Body of pancreas (tissue), 4 donors: Measurements from ENCODE around the gene UXS1.

Experiments
- POLR2A ChIP-seq, 3 donors: fragments of 450-650 bp; IDR thresholded peaks; one replicate each; pipeline ENCODE4 v1.6.1; 2016; ENCODE audit warnings: antibody characterized with exemption in 3 of 3, mild to moderate bottlenecking in 2 of 3
- TF ChIP-seq, protein P1 (sequence below), 7 experiments: fragments of 450-650 bp in 4 of 7; fragments of 200-600 bp in 3 of 7; sonication (generic) in 3 of 7; IDR thresholded peaks; one replicate each; pipeline ENCODE4 v1.5.1; 2016 to 2019; ENCODE audit warnings: antibody characterized with exemption in 7 of 7

DNA sequence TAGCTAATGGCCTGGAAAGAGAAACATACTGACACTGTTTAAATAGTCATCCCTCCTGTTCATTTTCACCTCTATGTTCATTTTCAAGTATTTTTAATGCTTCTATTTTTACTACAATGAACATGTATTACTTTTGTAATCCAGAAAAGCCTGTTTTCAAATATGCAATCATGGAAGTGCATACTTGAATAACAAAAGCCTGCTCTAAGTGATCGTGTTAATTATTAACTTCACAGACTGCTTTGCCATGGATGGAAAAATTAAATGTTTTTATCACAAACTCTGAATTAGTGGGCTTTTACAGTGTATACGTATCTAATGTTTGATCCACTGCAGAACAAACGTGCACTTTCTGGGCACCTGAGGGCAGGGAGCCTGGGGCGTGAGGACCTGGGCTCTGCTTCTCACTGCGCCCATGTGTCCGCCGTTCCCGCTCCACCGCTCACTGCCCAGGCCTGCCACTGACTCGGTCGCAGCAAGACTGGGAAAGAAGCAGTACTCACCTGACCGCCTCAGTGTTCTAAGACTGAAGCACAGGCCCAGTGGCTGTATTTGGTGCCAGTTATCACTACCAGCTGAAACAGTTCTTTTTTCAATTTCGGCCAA is 80.6 kb downstream of the UXS1 start:
- TF ChIP-seq, protein P1, sequence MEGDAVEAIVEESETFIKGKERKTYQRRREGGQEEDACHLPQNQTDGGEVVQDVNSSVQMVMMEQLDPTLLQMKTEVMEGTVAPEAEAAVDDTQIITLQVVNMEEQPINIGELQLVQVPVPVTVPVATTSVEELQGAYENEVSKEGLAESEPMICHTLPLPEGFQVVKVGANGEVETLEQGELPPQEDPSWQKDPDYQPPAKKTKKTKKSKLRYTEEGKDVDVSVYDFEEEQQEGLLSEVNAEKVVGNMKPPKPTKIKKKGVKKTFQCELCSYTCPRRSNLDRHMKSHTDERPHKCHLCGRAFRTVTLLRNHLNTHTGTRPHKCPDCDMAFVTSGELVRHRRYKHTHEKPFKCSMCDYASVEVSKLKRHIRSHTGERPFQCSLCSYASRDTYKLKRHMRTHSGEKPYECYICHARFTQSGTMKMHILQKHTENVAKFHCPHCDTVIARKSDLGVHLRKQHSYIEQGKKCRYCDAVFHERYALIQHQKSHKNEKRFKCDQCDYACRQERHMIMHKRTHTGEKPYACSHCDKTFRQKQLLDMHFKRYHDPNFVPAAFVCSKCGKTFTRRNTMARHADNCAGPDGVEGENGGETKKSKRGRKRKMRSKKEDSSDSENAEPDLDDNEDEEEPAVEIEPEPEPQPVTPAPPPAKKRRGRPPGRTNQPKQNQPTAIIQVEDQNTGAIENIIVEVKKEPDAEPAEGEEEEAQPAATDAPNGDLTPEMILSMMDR (IDR thresholded peaks at IDR 0.05) = peak in 1 of 7 experiments; percentile 7
- peak in 1 of 3 donors; percentile 10 for TF ChIP-seq POLR2A (IDR thresholded peaks at IDR 0.05)
